Measurements from ENCODE around the gene LHFPL4. TPM values are rescaled to one million over a fixed set of nuclear protein-coding genes. Genes with fewer than 3 reads are reported as not detected.

Gene LHFPL4
- total and polyA plus RNA-seq, 2 of the 8 experiments (the other 6 are each of a cell fraction or from before 2014, with no cell fraction given) = 5.0 to 16.9 TPM

DNA sequence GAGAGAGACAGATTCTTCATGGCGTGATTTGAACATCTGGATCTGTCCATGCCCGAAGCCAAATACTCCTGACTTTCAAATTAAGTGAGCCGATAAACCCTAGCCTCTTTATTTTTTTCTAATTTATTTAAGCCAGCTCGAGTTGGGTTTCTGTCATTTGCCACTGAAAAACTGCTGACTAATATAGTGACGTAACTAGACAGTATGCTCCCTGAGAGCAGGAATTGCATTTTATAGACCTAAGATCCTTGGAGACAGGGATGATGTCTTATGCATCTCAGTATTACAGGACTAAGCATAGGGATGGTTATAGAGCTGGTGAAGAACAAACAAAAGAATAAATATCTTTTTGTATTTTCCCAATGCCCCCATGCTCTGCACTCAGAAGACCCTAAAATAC lies 4.6 kb downstream of the LHFPL4 start (continued):
- TF ChIP-seq, protein P1, sequence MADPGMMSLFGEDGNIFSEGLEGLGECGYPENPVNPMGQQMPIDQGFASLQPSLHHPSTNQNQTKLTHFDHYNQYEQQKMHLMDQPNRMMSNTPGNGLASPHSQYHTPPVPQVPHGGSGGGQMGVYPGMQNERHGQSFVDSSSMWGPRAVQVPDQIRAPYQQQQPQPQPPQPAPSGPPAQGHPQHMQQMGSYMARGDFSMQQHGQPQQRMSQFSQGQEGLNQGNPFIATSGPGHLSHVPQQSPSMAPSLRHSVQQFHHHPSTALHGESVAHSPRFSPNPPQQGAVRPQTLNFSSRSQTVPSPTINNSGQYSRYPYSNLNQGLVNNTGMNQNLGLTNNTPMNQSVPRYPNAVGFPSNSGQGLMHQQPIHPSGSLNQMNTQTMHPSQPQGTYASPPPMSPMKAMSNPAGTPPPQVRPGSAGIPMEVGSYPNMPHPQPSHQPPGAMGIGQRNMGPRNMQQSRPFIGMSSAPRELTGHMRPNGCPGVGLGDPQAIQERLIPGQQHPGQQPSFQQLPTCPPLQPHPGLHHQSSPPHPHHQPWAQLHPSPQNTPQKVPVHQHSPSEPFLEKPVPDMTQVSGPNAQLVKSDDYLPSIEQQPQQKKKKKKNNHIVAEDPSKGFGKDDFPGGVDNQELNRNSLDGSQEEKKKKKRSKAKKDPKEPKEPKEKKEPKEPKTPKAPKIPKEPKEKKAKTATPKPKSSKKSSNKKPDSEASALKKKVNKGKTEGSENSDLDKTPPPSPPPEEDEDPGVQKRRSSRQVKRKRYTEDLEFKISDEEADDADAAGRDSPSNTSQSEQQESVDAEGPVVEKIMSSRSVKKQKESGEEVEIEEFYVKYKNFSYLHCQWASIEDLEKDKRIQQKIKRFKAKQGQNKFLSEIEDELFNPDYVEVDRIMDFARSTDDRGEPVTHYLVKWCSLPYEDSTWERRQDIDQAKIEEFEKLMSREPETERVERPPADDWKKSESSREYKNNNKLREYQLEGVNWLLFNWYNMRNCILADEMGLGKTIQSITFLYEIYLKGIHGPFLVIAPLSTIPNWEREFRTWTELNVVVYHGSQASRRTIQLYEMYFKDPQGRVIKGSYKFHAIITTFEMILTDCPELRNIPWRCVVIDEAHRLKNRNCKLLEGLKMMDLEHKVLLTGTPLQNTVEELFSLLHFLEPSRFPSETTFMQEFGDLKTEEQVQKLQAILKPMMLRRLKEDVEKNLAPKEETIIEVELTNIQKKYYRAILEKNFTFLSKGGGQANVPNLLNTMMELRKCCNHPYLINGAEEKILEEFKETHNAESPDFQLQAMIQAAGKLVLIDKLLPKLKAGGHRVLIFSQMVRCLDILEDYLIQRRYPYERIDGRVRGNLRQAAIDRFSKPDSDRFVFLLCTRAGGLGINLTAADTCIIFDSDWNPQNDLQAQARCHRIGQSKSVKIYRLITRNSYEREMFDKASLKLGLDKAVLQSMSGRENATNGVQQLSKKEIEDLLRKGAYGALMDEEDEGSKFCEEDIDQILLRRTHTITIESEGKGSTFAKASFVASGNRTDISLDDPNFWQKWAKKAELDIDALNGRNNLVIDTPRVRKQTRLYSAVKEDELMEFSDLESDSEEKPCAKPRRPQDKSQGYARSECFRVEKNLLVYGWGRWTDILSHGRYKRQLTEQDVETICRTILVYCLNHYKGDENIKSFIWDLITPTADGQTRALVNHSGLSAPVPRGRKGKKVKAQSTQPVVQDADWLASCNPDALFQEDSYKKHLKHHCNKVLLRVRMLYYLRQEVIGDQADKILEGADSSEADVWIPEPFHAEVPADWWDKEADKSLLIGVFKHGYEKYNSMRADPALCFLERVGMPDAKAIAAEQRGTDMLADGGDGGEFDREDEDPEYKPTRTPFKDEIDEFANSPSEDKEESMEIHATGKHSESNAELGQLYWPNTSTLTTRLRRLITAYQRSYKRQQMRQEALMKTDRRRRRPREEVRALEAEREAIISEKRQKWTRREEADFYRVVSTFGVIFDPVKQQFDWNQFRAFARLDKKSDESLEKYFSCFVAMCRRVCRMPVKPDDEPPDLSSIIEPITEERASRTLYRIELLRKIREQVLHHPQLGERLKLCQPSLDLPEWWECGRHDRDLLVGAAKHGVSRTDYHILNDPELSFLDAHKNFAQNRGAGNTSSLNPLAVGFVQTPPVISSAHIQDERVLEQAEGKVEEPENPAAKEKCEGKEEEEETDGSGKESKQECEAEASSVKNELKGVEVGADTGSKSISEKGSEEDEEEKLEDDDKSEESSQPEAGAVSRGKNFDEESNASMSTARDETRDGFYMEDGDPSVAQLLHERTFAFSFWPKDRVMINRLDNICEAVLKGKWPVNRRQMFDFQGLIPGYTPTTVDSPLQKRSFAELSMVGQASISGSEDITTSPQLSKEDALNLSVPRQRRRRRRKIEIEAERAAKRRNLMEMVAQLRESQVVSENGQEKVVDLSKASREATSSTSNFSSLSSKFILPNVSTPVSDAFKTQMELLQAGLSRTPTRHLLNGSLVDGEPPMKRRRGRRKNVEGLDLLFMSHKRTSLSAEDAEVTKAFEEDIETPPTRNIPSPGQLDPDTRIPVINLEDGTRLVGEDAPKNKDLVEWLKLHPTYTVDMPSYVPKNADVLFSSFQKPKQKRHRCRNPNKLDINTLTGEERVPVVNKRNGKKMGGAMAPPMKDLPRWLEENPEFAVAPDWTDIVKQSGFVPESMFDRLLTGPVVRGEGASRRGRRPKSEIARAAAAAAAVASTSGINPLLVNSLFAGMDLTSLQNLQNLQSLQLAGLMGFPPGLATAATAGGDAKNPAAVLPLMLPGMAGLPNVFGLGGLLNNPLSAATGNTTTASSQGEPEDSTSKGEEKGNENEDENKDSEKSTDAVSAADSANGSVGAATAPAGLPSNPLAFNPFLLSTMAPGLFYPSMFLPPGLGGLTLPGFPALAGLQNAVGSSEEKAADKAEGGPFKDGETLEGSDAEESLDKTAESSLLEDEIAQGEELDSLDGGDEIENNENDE (IDR thresholded peaks at IDR 0.05; ENCODE audit: insufficient replicate concordance, low read length) = no peak
- no peak for TF ChIP-seq CBX5 (IDR thresholded peaks at IDR 0.05; ENCODE audit: low read depth, low read length)
- no peak for TF ChIP-seq BCL11A (IDR thresholded peaks at IDR 0.05; ENCODE audit: low read depth in 2 of 2, low read length in 2 of 2)
- TF ChIP-seq YY1 (IDR thresholded peaks at IDR 0.05; ENCODE audit: low read depth, low read length) = no peak
- TF ChIP-seq, protein P2, sequence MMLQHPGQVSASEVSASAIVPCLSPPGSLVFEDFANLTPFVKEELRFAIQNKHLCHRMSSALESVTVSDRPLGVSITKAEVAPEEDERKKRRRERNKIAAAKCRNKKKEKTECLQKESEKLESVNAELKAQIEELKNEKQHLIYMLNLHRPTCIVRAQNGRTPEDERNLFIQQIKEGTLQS (IDR thresholded peaks at IDR 0.05; ENCODE audit: insufficient read depth, low read depth, low read length) = no peak
- no peak for TF ChIP-seq JUN (IDR thresholded peaks at IDR 0.05; ENCODE audit: low read depth, low read length)

All from H1 (cell line).